CD14-positive monocyte (primary cell): ENCODE data around the gene PKP4. TPM values are rescaled to one million over a fixed set of nuclear protein-coding genes. Genes with fewer than 3 reads are reported as not detected.
A peak's percentile ranks its signal among the peaks of the same experiment; 100 is the strongest.

ENCODE experiments used
- DNase-seq, 3 donors: peaks; one replicate each; pipeline ENCODE4 v3.0.0-alpha.2; 2011 to 2022
- H2AFZ ChIP-seq: 2 replicates; pipeline ENCODE4 v1.6.0; 2012; ENCODE audit warnings: mild to moderate bottlenecking, low read depth, low read length, inconsistent platforms; ENCODE audit not compliant: insufficient read depth, poor library complexity, severe bottlenecking
- H3K27ac ChIP-seq, 2 donors: 1 replicate in 1 of 2; 2 replicates in 1 of 2; pipeline ENCODE4 v1.5.1; 2012 to 2013; ENCODE audit warnings: low read length in 2 of 2, control low read depth in 1 of 2, inconsistent platforms in 1 of 2, low read depth in 1 of 2, mild to moderate bottlenecking in 1 of 2
- H3K27me3 ChIP-seq, 2 donors: one replicate each; pipeline versions ENCODE4 v1.6.0 to v1.6.1; 2011 to 2013; ENCODE audit warnings: low read length in 2 of 2; ENCODE audit not compliant: control insufficient read depth in 2 of 2, insufficient read depth in 2 of 2
- H3K36me3 ChIP-seq, 2 donors: replicated peaks in 1 of 2; 1 replicate in 1 of 2; 2 replicates in 1 of 2; pipeline versions ENCODE4 v1.5.1 to v1.6.1; 2012 to 2013; ENCODE audit warnings: low read length in 2 of 2, control low read depth in 1 of 2, inconsistent platforms in 1 of 2, mild to moderate bottlenecking in 1 of 2; ENCODE audit not compliant: insufficient read depth in 2 of 2, control insufficient read depth in 1 of 2
- H3K4me1 ChIP-seq, 2 donors: 1 replicate in 1 of 2; 2 replicates in 1 of 2; pipeline versions ENCODE4 v1.5.1 to v1.6.1; 2012 to 2013; ENCODE audit warnings: low read length in 2 of 2, control low read depth in 1 of 2, inconsistent platforms in 1 of 2, mild to moderate bottlenecking in 1 of 2, moderate library complexity in 1 of 2; ENCODE audit not compliant: insufficient read depth in 2 of 2, control insufficient read depth in 1 of 2
- H3K4me2 ChIP-seq: replicated peaks from 2 replicates; pipeline ENCODE3; 2012; ENCODE audit warnings: low read length, moderate library complexity, mild to moderate bottlenecking; ENCODE audit not compliant: poor library complexity, severe bottlenecking; ENCODE audit errors: extremely low read depth
- H3K4me3 ChIP-seq, 3 experiments: fragments of 200-600 bp in 1 of 3; sonication (generic) in 1 of 3; replicated peaks in 1 of 3; 1 replicate in 2 of 3; 2 replicates in 1 of 3; pipeline ENCODE4 v1.5.1; 2011 to 2013; ENCODE audit warnings: low read length in 3 of 3, mild to moderate bottlenecking in 3 of 3, control low read depth in 2 of 3, low read depth in 2 of 3, inconsistent platforms in 1 of 3, moderate library complexity in 1 of 3
- H3K79me2 ChIP-seq: 2 replicates; pipeline ENCODE4 v1.6.0; 2012; ENCODE audit warnings: mild to moderate bottlenecking, control low read depth, inconsistent platforms, low read length, moderate library complexity; ENCODE audit not compliant: insufficient read depth
- H3K9ac ChIP-seq: 2 replicates; pipeline ENCODE4 v1.6.0; 2017; ENCODE audit warnings: low read length, mild to moderate bottlenecking; ENCODE audit not compliant: insufficient read depth, poor library complexity, severe bottlenecking
- H3K9me3 ChIP-seq, 2 donors: replicated peaks in 1 of 2; 1 replicate in 1 of 2; 2 replicates in 1 of 2; pipeline versions ENCODE4 v1.5.1 to v1.6.1; 2012 to 2013; ENCODE audit warnings: low read length in 2 of 2, control low read depth in 1 of 2; ENCODE audit not compliant: control insufficient read depth in 1 of 2, insufficient read depth in 1 of 2
- H4K20me1 ChIP-seq: 2 replicates; pipeline ENCODE4 v1.6.0; 2012; ENCODE audit warnings: mild to moderate bottlenecking, low read length, control low read depth, moderate library complexity; ENCODE audit not compliant: insufficient read depth
- H3K27ac Mint-ChIP-seq, 7 donors: one replicate each; pipeline ENCODE4 v1.8.0; 2020; ENCODE audit warnings: mild to moderate bottlenecking in 7 of 7, mixed read lengths in 7 of 7, moderate library complexity in 6 of 7, inconsistent platforms in 2 of 7
- H3K27me3 Mint-ChIP-seq, 3 donors: one replicate each; pipeline ENCODE4 v1.8.0; 2021 to 2022; ENCODE audit warnings: low read depth in 3 of 3, mild to moderate bottlenecking in 3 of 3, mixed read lengths in 3 of 3, moderate library complexity in 3 of 3, inconsistent platforms in 1 of 3
- H3K36me3 Mint-ChIP-seq, 2 donors: one replicate each; pipeline ENCODE4 v1.8.0; 2020; ENCODE audit warnings: mixed read lengths in 2 of 2, inconsistent platforms in 1 of 2, mild to moderate bottlenecking in 1 of 2
- H3K4me1 Mint-ChIP-seq: one replicate; pipeline ENCODE4 v1.8.0; 2020; ENCODE audit warnings: mild to moderate bottlenecking, mixed read lengths
- H3K4me3 Mint-ChIP-seq, 2 donors: one replicate each; pipeline ENCODE4 v1.8.0; 2020; ENCODE audit warnings: mild to moderate bottlenecking in 2 of 2, mixed read lengths in 2 of 2, moderate library complexity in 1 of 2
- H3K9me3 Mint-ChIP-seq, 7 donors: one replicate each; pipeline ENCODE4 v1.8.0; 2020 to 2022; ENCODE audit warnings: mixed read lengths in 7 of 7, mild to moderate bottlenecking in 6 of 7, moderate library complexity in 6 of 7, inconsistent platforms in 2 of 7
- CTCF ChIP-seq: fragments of 200-600 bp; IDR thresholded peaks from one replicate; pipeline ENCODE4 v1.8.0; 2022; ENCODE audit warnings: antibody characterized with exemption, mild to moderate bottlenecking
- WGBS: methylation state at CpG from one replicate; pipeline ENCODE4 v1.1.5; 2013; ENCODE audit warnings: missing lambda C conversion rate; ENCODE audit not compliant: insufficient coverage; 5-methylcytosine and 5-hydroxymethylcytosine counted together
- intact Hi-C, 2 donors: fragments of 100-400 bp; cut with micrococcal nuclease; formaldehyde crosslinking; loops; one replicate each; pipeline versions ENCODE4 v1.15.0 to v1.15.1; 2023
- polyA plus RNA-seq, 3 donors: library from polyadenylated mRNA; depleted of rRNA in 1 of 3; unstranded in 2 of 3; stranded (reverse) in 1 of 3; fragments of 300-500 nt in 2 of 3; fragments of >200 nt in 1 of 3; fragmentation: Illumina TruSeq in 2 of 3; gene quantifications; 1 replicate in 2 of 3; 2 replicates in 1 of 3; pipeline ENCODE4 v1.2.3, GENCODE V29; 2012 to 2021

PKP4 gene
- polyA plus RNA-seq, 3 donors, result 0.33 to 9.4 (median 0.73) TPM

- Mint-ChIP-seq H3K27ac (peak overlapping the region in 2 of 7 donors; percentile 6 to 22), H3K36me3 (peaks cover 5 to 10% of the 10 kb centered on the region in 2 donors), H3K9me3 (no peaks in the 10 kb centered on the region), H3K27me3 (peaks cover 0 to 1% (median 0%) of the 10 kb centered on the region in 3 donors), H3K4me1 (no peaks in the 10 kb centered on the region), H3K4me3 (no peak overlapping the region)
- no peak overlapping the region for H3K9ac ChIP-seq
- H3K36me3 ChIP-seq, result peaks cover 12 to 64% of the 10 kb centered on the region in 2 donors
- TF ChIP-seq CTCF, result no peak
- H3K9me3 ChIP-seq, result no peaks in the 10 kb centered on the region
- H3K27me3 ChIP-seq, result no peaks in the 10 kb centered on the region
- WGBS, result 88% methylated on average over 1 of the region's 1 CpG
- intact Hi-C loops, result no loop called here
- H4K20me1 ChIP-seq, result no peaks in the 10 kb centered on the region
- H3K79me2 ChIP-seq, result no peaks in the 10 kb centered on the region
- H2AFZ ChIP-seq, result no peak overlapping the region
- no peaks in the 10 kb centered on the region for H3K4me1 ChIP-seq
- H3K4me3 ChIP-seq, result no peak overlapping the region
- no peak overlapping the region for H3K4me2 ChIP-seq
- DNase-seq, result no peak
- no peak overlapping the region for H3K27ac ChIP-seq
These were observed 202.7 kb downstream of the PKP4 start for GRCh38 chr2:158659483-158659882.

- Mint-ChIP-seq H3K27me3 (peaks cover 0 to 1% (median 0%) of the 10 kb centered on the region in 3 donors), H3K4me3 (no peak overlapping the region), H3K4me1 (no peaks in the 10 kb centered on the region), H3K27ac (no peak overlapping the region), H3K36me3 (peaks cover 19% of the 10 kb centered on the region in 2 donors), H3K9me3 (no peaks in the 10 kb centered on the region)
- H3K79me2 ChIP-seq, result no peaks in the 10 kb centered on the region
- no peaks in the 10 kb centered on the region for H4K20me1 ChIP-seq
- no peak overlapping the region for H3K9ac ChIP-seq
- WGBS, result 98% methylated on average over 14 of the region's 14 CpGs
- DNase-seq, result no peak
- intact Hi-C loops, result no loop called here
- H3K27me3 ChIP-seq, result no peaks in the 10 kb centered on the region
- no peaks in the 10 kb centered on the region for H3K9me3 ChIP-seq
- no peak overlapping the region for H2AFZ ChIP-seq
- no peak for TF ChIP-seq CTCF
- no peak overlapping the region for H3K27ac ChIP-seq
- no peak overlapping the region for H3K4me2 ChIP-seq
- no peaks in the 10 kb centered on the region for H3K4me1 ChIP-seq
- H3K36me3 ChIP-seq, result peaks cover 16 to 75% of the 10 kb centered on the region in 2 donors
- H3K4me3 ChIP-seq, result no peak overlapping the region
These were observed 204.5 kb downstream of the PKP4 start for GRCh38 chr2:158661231-158661630.
